Measurements from ENCODE around the gene CLIP3. TPM values are rescaled to one million over a fixed set of nuclear protein-coding genes. Genes with fewer than 3 reads are reported as not detected.

CLIP3 gene
- total and polyA plus RNA-seq, 2 of the 13 experiments (the other 11 are each of a cell fraction or from before 2014, with no cell fraction given) = 0.15 to 1.2 TPM

- TF ChIP-seq ARID4A (CRISPR knock-in tag; IDR thresholded peaks at IDR 0.05; ENCODE audit: borderline replicate concordance) (peak; percentile 80; the same call in 1 of the 2 replicates), MNT (IDR thresholded peaks at IDR 0.05) (no peak), TEAD3 (CRISPR knock-in tag; optimal IDR thresholded peaks at IDR 0.05; ENCODE audit: borderline replicate concordance) (no peak), HMGA1 (CRISPR knock-in tag; conservative IDR thresholded peaks at IDR 0.05) (no peak), RCOR2 (CRISPR knock-in tag; IDR thresholded peaks at IDR 0.05) (0 out of 2 replicates have a peak, but pooled peaks have one; percentile 21), KAT2B (IDR thresholded peaks at IDR 0.05; ENCODE audit: borderline replicate concordance, low read depth, low read length) (no peak), ZNF501 (CRISPR knock-in tag; IDR thresholded peaks at IDR 0.05) (peak; percentile 78; the same call in 1 of the 2 replicates), DNMT1 (CRISPR knock-in tag; IDR thresholded peaks at IDR 0.05) (no peak), ATF2 (CRISPR knock-in tag; IDR thresholded peaks at IDR 0.05) (no peak), PBX2 (CRISPR knock-in tag; IDR thresholded peaks at IDR 0.05) (no peak), ZFP62 (CRISPR knock-in tag; IDR thresholded peaks at IDR 0.05) (no peak), SALL2 (CRISPR knock-in tag; IDR thresholded peaks at IDR 0.05) (peak; percentile 12; the same call in 1 of the 2 replicates), TRAFD1 (CRISPR knock-in tag; IDR thresholded peaks at IDR 0.05; ENCODE audit: borderline replicate concordance) (0 out of 2 replicates have a peak, but pooled peaks have one; percentile 47), ATF7 (IDR thresholded peaks at IDR 0.05) (no peak), ATF7 (CRISPR knock-in tag; IDR thresholded peaks at IDR 0.05) (no peak), ZNF326 (CRISPR knock-in tag; IDR thresholded peaks at IDR 0.05; ENCODE audit: borderline replicate concordance) (no peak), ZNF629 (CRISPR knock-in tag; conservative IDR thresholded peaks at IDR 0.05) (no peak), MTA1 (CRISPR knock-in tag; IDR thresholded peaks at IDR 0.05; ENCODE audit: borderline replicate concordance) (no peak), CAMTA2 (CRISPR knock-in tag; IDR thresholded peaks at IDR 0.05; ENCODE audit: borderline replicate concordance) (no peak), FOXC1 (CRISPR knock-in tag; IDR thresholded peaks at IDR 0.05; ENCODE audit: borderline replicate concordance) (no peak; the same call in 1 of the 2 replicates), KDM4B (CRISPR knock-in tag; IDR thresholded peaks at IDR 0.05) (no peak)
Observed at GRCh38 chr19:36008336-36008978, 24.2 kb downstream of the CLIP3 start, which contains the start of gene SYNE4 (continued).

Measured in HepG2 (cell line).